Naive thymus-derived CD8-positive, alpha-beta T cell (primary cell): Measurements from ENCODE around the gene CABS1. TPM values are rescaled to one million over a fixed set of nuclear protein-coding genes. Genes with fewer than 3 reads are reported as not detected.

ENCODE experiments used
- ATAC-seq, 2 donors: fragments of 150-1000 bp; cut with Tn5 transposase in 1 of 2; sonication (Bioruptor Pico), chemical (Tn5 transposase) in 1 of 2; 1 replicate in 1 of 2; 2 replicates in 1 of 2; pipeline ENCODE4 v1.10.0; 2021; ENCODE audit warnings: mild to moderate bottlenecking in 2 of 2, moderate library complexity in 2 of 2
- POLR2A ChIA-PET: fragments of 350-600 bp; sonication (Branson Sonifier 250); formaldehyde crosslinking; loops from one replicate; lab custom pipeline; 2021; ENCODE audit warnings: antibody characterized with exemption; lab: Charles Lee
- DNase-seq, 10 donors: peaks; one replicate each; pipeline versions ENCODE4 v3.0.0 to v3.0.0-alpha.2; 2020 to 2022
- H3K27ac Mint-ChIP-seq, 10 donors: one replicate each; pipeline ENCODE4 v1.8.0; 2020 to 2022; ENCODE audit warnings: mild to moderate bottlenecking in 10 of 10, mixed read lengths in 10 of 10, moderate library complexity in 4 of 10, inconsistent platforms in 1 of 10
- H3K27me3 Mint-ChIP-seq, 5 donors: one replicate each; pipeline ENCODE4 v1.8.0; 2021 to 2022; ENCODE audit warnings: mixed read lengths in 5 of 5
- H3K36me3 Mint-ChIP-seq, 3 donors: one replicate each; pipeline ENCODE4 v1.8.0; 2020 to 2022; ENCODE audit warnings: mixed read lengths in 3 of 3, mild to moderate bottlenecking in 2 of 3, inconsistent platforms in 1 of 3
- H3K4me1 Mint-ChIP-seq, 4 donors: one replicate each; pipeline ENCODE4 v1.8.0; 2021 to 2022; ENCODE audit warnings: mixed read lengths in 4 of 4
- H3K4me3 Mint-ChIP-seq, 10 donors: one replicate each; pipeline ENCODE4 v1.8.0; 2020 to 2022; ENCODE audit warnings: mild to moderate bottlenecking in 10 of 10, mixed read lengths in 10 of 10, moderate library complexity in 6 of 10, inconsistent platforms in 1 of 10
- H3K9me3 Mint-ChIP-seq, 9 donors: one replicate each; pipeline ENCODE4 v1.8.0; 2020 to 2022; ENCODE audit warnings: mixed read lengths in 9 of 9, mild to moderate bottlenecking in 3 of 9, inconsistent platforms in 1 of 9, moderate library complexity in 1 of 9
- polyA plus RNA-seq, 3 donors: library from polyadenylated mRNA; unstranded; fragments of 300-500 nt; fragmentation: Illumina TruSeq; gene quantifications; one replicate each; pipeline ENCODE4 v1.2.3, GENCODE V29; 2021
- total RNA-seq, 8 experiments: library from RNA in 2 of 8; stranded (reverse) in 2 of 8; gene quantifications; one replicate each; pipeline ENCODE4 v1.2.3 and lab custom pipeline; 2021 to 2026

Gene CABS1
- total RNA-seq (not detected), polyA plus RNA-seq (not detected), total RNA-seq (lab: John Stamatoyannopoulos, UW) (0 reads per million in 6 experiments)

GRCh38 chr4:70334681-70335080 lies at the start of gene CABS1:
CABS1 (plus strand) TSS chr4:70334981; CDS start chr4:70335040, 59 bp downstream.
- H3K4me1 Mint-ChIP-seq, result no peaks in the 10 kb centered on the region
- no peaks in the 10 kb centered on the region for H3K36me3 Mint-ChIP-seq
- H3K4me3 Mint-ChIP-seq, result no peak within 1 kb of the TSS
- DNase-seq (no peak), ATAC-seq (no peak)
- H3K9me3 Mint-ChIP-seq, result no peaks in the 10 kb centered on the region
- no peak within 1 kb of the TSS for H3K27ac Mint-ChIP-seq
- POLR2A ChIA-PET, result no interaction called here
- H3K27me3 Mint-ChIP-seq, result no peaks in the 10 kb centered on the region

- Mint-ChIP-seq H3K9me3 (peaks cover 0 to 15% (median 10%) of the 10 kb centered on the region in 9 donors), H3K4me3 (no peak overlapping the region), H3K36me3 (peaks cover 0 to 4% (median 0%) of the 10 kb centered on the region in 3 donors), H3K27ac (no peak overlapping the region), H3K27me3 (peaks cover 0 to 4% (median 0%) of the 10 kb centered on the region in 5 donors), H3K4me1 (no peaks in the 10 kb centered on the region)
- ATAC-seq (no peak), DNase-seq (no peak)
- POLR2A ChIA-PET, result no interaction called here
Measured at GRCh38 chr4:70288651-70289050, 46.1 kb upstream of the CABS1 start.

DNA sequence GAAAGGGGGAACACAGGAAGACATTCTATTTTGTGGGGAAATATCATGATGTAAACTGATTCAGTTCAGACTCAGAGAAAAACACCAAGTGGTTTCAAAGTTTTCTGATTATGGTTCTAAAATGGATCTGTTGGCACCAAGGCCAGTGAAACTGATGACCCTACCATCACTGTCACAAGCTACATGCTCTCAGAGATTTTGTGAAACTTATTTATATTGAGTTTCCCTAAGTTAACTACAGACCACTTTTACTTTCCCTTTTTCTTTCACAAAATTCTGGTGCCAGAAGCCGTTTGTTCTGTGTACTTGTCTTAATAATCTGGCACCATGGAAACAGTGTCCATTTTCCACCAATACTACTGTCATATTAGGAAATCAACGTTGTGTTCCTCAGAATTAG lies 43.4 kb upstream of the CABS1 start:
- no peak for DNase-seq
- POLR2A ChIA-PET, result no interaction called here
- no peak overlapping the region for H3K27ac Mint-ChIP-seq
- peaks cover 0 to 16% (median 2%) of the 10 kb centered on the region in 9 donors for H3K9me3 Mint-ChIP-seq
- H3K4me1 Mint-ChIP-seq, result no peaks in the 10 kb centered on the region
- no peak overlapping the region for H3K4me3 Mint-ChIP-seq
- H3K27me3 Mint-ChIP-seq, result no peaks in the 10 kb centered on the region
- ATAC-seq, result no peak
- peaks cover 0 to 4% (median 0%) of the 10 kb centered on the region in 3 donors for H3K36me3 Mint-ChIP-seq

GRCh38 chr4:70297576-70297975 lies 37.2 kb upstream of the CABS1 start:
- POLR2A ChIA-PET, result no interaction called here
- ATAC-seq, result no peak
- no peaks in the 10 kb centered on the region for H3K4me1 Mint-ChIP-seq
- H3K27ac Mint-ChIP-seq, result no peak overlapping the region
- no peaks in the 10 kb centered on the region for H3K27me3 Mint-ChIP-seq
- peaks cover 0 to 8% (median 0%) of the 10 kb centered on the region in 9 donors for H3K9me3 Mint-ChIP-seq
- H3K36me3 Mint-ChIP-seq, result no peaks in the 10 kb centered on the region
- no peak for DNase-seq
- H3K4me3 Mint-ChIP-seq, result no peak overlapping the region

DNA sequence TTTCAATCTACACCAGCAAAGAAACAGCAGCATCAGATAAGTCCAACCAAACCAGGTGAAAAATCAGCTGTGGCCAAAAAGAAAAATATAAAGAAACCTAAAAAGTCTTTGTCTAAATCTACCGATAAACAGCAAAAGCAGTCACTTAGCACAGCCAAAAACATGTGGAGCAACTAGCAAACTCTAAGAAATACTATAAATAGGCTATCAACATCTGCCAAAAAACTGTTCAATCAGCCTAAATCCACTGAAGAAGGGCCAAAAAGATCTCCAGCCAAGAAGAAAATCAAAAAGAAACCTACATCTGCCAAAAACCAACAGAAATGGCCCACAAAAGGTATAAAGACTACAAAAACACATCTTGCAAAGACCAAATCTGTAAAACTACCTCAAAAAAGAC lies 36.7 kb upstream of the CABS1 start:
- no peaks in the 10 kb centered on the region for H3K4me1 Mint-ChIP-seq
- no peaks in the 10 kb centered on the region for H3K27me3 Mint-ChIP-seq
- POLR2A ChIA-PET, result no interaction called here
- ATAC-seq, result no peak
- no peak overlapping the region for H3K4me3 Mint-ChIP-seq
- H3K9me3 Mint-ChIP-seq, result peaks cover 0 to 8% (median 0%) of the 10 kb centered on the region in 9 donors
- H3K27ac Mint-ChIP-seq, result no peak overlapping the region
- no peaks in the 10 kb centered on the region for H3K36me3 Mint-ChIP-seq
- DNase-seq, result no peak

GRCh38 chr4:70299643-70300042 lies 35.1 kb upstream of the CABS1 start:
- H3K4me1 Mint-ChIP-seq, result no peaks in the 10 kb centered on the region
- no peaks in the 10 kb centered on the region for H3K36me3 Mint-ChIP-seq
- no peak overlapping the region for H3K4me3 Mint-ChIP-seq
- no peak overlapping the region for H3K27ac Mint-ChIP-seq
- peaks cover 0 to 4% (median 0%) of the 10 kb centered on the region in 9 donors for H3K9me3 Mint-ChIP-seq
- POLR2A ChIA-PET, result no interaction called here
- ATAC-seq (no peak), DNase-seq (no peak)
- no peaks in the 10 kb centered on the region for H3K27me3 Mint-ChIP-seq

- no peak overlapping the region for H3K27ac Mint-ChIP-seq
- H3K36me3 Mint-ChIP-seq, result no peaks in the 10 kb centered on the region
- H3K27me3 Mint-ChIP-seq, result no peaks in the 10 kb centered on the region
- H3K4me3 Mint-ChIP-seq, result no peak overlapping the region
- POLR2A ChIA-PET, result no interaction called here
- no peaks in the 10 kb centered on the region for H3K4me1 Mint-ChIP-seq
- H3K9me3 Mint-ChIP-seq, result peaks cover 0 to 4% (median 0%) of the 10 kb centered on the region in 9 donors
- ATAC-seq (no peak), DNase-seq (no peak)
Measured at GRCh38 chr4:70300215-70300614, 34.6 kb upstream of the CABS1 start.

GRCh38 chr4:70303090-70303489 lies 31.7 kb upstream of the CABS1 start:
- POLR2A ChIA-PET, result no interaction called here
- Mint-ChIP-seq H3K4me1 (no peaks in the 10 kb centered on the region), H3K4me3 (no peak overlapping the region), H3K36me3 (no peaks in the 10 kb centered on the region), H3K9me3 (peaks cover 0 to 19% (median 1%) of the 10 kb centered on the region in 9 donors), H3K27ac (no peak overlapping the region), H3K27me3 (no peaks in the 10 kb centered on the region)
- ATAC-seq (no peak), DNase-seq (no peak)

DNA sequence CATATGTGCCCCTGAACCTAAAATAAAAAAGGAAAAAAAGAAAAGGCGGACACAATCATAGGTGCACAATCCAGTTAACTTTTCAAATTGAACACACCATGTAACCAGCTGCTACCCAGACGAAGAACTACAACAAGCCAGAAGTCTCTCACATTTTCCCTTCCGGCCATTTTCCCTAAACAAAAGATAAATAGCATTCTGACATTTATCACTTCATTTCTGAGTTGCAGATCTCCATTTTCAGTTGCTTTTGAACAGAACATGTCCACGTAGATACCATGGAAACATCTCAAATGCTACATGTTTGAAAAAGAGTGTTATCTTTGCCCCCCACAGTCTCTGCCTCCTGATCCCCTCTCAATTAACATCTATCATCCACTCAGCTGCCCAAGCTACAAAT lies 29.2 kb upstream of the CABS1 start:
- DNase-seq, result no peak
- Mint-ChIP-seq H3K27ac (no peak overlapping the region), H3K36me3 (no peaks in the 10 kb centered on the region), H3K4me3 (no peak overlapping the region), H3K27me3 (no peaks in the 10 kb centered on the region), H3K9me3 (peaks cover 0 to 19% (median 2%) of the 10 kb centered on the region in 9 donors), H3K4me1 (no peaks in the 10 kb centered on the region)
- no peak for ATAC-seq
- POLR2A ChIA-PET, result no interaction called here

GRCh38 chr4:70306076-70306475 lies 28.7 kb upstream of the CABS1 start:
- Mint-ChIP-seq H3K27ac (no peak overlapping the region), H3K4me1 (no peaks in the 10 kb centered on the region)
- POLR2A ChIA-PET, result no interaction called here

DNA sequence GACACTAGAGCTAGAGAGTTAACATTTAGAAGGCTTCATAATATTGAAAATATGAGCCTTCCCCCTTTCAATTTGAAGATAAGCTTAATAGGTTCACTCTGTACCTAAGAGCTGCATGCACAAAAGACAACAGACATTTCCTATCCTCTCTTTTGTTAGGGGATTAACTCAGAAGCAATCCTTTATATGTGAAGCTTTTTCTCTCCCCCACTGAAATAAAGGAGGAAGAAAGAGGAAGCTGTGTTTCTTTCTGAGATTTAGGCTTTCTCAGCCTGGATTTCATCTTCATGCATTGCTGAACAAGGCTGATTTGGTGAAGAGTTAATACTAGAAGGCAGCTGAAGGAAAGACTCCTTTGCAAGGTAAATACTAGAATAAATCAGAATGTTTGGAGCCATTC lies 21.0 kb upstream of the CABS1 start:
- Mint-ChIP-seq H3K4me3 (no peak overlapping the region), H3K27me3 (no peaks in the 10 kb centered on the region), H3K4me1 (no peaks in the 10 kb centered on the region), H3K27ac (no peak overlapping the region), H3K9me3 (peaks cover 0 to 2% (median 0%) of the 10 kb centered on the region in 9 donors), H3K36me3 (no peaks in the 10 kb centered on the region)
- POLR2A ChIA-PET, result no interaction called here
- no peak for ATAC-seq
- DNase-seq, result no peak

More at GRCh38 chr4:70306076-70306475, 28.7 kb upstream of the CABS1 start:
- Mint-ChIP-seq H3K9me3 (peaks cover 0 to 19% (median 2%) of the 10 kb centered on the region in 9 donors), H3K36me3 (no peaks in the 10 kb centered on the region), H3K4me3 (no peak overlapping the region), H3K27me3 (no peaks in the 10 kb centered on the region)
- no peak for ATAC-seq
- no peak for DNase-seq

- H3K9me3 Mint-ChIP-seq, result peaks cover 0 to 7% (median 0%) of the 10 kb centered on the region in 9 donors
- H3K4me1 Mint-ChIP-seq, result no peaks in the 10 kb centered on the region
- H3K27me3 Mint-ChIP-seq, result peaks cover 0 to 2% (median 0%) of the 10 kb centered on the region in 5 donors
- no peak overlapping the region for H3K4me3 Mint-ChIP-seq
- H3K27ac Mint-ChIP-seq, result no peak overlapping the region
- POLR2A ChIA-PET, result no interaction called here
- ATAC-seq, result no peak
- no peak for DNase-seq
- no peaks in the 10 kb centered on the region for H3K36me3 Mint-ChIP-seq
Measured at GRCh38 chr4:70315928-70316327, 18.9 kb upstream of the CABS1 start.

DNA sequence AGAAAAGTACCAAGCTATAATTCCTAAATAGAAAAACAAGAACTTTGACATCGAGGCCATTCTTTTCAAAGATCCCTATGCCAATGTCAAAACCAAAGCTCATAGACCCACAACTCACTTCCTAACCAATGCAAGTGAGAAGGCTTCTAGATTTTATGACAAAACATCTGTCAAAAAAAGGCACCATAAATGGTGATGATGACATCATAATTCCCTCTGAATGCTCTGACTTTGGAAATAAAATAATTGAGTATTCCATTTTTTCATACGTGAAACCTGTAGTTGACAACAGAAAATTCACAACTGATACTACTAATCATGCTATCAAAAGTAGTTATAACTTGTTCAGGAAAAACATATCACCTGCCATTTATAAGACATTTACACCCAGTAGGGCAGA lies 8.7 kb upstream of the CABS1 start:
- Mint-ChIP-seq H3K36me3 (no peaks in the 10 kb centered on the region), H3K4me1 (no peaks in the 10 kb centered on the region), H3K9me3 (peaks cover 0 to 3% (median 0%) of the 10 kb centered on the region in 9 donors), H3K27ac (no peak overlapping the region), H3K4me3 (no peak overlapping the region), H3K27me3 (peaks cover 0 to 3% (median 0%) of the 10 kb centered on the region in 5 donors)
- POLR2A ChIA-PET, result no interaction called here
- ATAC-seq (no peak), DNase-seq (no peak)

DNA sequence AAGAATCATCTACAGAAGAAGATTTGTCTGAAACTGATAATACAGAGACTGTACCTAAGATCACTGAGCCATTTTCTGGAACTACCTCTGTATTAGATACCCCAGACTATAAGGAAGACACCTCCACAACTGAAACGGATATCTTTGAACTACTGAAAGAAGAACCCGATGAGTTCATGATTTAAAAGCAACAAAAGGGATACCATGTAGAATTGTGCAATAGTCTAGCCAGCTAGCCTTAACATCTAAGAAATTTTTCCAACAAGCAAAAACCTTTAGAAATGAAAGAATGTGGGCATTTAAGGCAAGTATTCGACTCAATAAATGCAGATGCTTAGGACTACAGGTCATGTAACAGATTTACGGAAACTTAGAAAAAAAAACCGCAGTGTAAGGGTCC lies 1.3 kb downstream of the CABS1 start:
- no peak for ATAC-seq
- Mint-ChIP-seq H3K4me3 (no peak overlapping the region), H3K27me3 (peaks cover 0 to 2% (median 0%) of the 10 kb centered on the region in 5 donors), H3K9me3 (no peaks in the 10 kb centered on the region), H3K4me1 (no peaks in the 10 kb centered on the region), H3K36me3 (no peaks in the 10 kb centered on the region), H3K27ac (no peak overlapping the region)
- no peak for DNase-seq
- POLR2A ChIA-PET, result no interaction called here
